HG03571 (cell line): Measurements from ENCODE around the gene TBXA2R.

Experiments
- ATAC-seq: cut with Tn5 transposase; IDR thresholded peaks from one replicate; pipeline ENCODE4 v1.9.1; 2021; ENCODE audit not compliant: unreplicated experiment

Gene TBXA2R

DNA sequence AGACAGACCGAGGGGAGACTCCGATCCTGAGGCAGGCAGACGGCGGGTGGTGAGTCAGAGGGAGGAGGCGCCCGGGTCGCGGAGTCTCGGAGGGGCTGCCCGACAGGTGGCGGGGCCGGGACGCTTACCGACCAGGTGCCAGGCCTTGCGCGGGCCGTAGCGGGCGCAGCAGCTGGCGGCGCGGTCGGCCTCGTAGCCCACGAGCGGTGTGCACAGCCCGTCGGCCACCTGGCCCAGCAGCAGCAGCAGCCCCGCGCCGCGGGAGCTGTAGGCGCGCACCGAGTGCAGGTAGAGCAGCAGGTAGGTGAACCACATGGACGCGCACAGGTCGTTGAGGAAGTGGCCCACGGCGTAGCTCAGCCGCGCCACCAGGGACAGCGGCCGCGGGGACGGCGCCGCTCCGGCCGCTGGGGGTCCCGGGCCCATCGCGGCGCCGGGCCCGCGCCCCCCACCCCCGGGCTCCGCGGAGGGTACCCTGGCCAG is 49.7 kb downstream of the TBXA2R start:
- no peak for ATAC-seq

- ATAC-seq, result no peak
These were observed 50.2 kb downstream of the TBXA2R start for GRCh38 chr19:3556423-3556977.

DNA sequence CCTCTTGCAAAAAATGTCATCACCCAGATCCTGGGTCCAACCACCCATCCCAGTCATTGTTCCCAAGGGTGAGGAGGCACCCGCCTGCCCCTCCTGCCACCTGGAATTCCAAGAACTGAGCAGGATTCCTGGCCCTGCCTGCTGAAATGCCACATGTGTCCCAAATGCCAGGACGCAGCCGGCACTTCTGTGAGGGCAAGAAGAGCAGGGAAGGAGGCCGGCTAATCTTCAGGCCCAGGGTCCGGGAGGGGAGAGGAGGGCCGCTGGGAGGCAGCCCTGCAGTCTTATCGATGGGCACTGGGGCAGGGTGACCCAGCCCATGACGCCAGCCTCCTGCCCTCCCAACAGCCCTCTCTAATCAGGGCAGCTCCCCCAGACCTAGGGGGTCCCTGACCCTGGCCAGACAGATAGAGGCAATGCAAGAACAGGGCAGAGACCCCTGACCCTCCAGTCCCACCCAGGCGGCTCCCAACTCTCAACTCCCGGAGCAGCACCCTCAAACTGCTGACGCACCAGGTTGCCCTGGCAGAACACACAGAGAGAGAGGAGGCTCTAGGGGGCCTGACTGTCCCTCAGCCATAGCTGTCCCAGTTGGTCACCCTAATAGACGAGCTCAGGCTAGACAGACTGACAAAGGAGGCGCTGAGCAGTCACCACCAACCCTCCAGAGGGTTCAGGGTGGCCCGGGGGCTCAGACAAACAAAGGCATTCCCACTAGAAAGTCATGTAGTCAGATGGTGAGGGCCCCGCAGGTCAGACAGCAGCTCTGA is 50.8 kb downstream of the TBXA2R start:
- no peak for ATAC-seq

DNA sequence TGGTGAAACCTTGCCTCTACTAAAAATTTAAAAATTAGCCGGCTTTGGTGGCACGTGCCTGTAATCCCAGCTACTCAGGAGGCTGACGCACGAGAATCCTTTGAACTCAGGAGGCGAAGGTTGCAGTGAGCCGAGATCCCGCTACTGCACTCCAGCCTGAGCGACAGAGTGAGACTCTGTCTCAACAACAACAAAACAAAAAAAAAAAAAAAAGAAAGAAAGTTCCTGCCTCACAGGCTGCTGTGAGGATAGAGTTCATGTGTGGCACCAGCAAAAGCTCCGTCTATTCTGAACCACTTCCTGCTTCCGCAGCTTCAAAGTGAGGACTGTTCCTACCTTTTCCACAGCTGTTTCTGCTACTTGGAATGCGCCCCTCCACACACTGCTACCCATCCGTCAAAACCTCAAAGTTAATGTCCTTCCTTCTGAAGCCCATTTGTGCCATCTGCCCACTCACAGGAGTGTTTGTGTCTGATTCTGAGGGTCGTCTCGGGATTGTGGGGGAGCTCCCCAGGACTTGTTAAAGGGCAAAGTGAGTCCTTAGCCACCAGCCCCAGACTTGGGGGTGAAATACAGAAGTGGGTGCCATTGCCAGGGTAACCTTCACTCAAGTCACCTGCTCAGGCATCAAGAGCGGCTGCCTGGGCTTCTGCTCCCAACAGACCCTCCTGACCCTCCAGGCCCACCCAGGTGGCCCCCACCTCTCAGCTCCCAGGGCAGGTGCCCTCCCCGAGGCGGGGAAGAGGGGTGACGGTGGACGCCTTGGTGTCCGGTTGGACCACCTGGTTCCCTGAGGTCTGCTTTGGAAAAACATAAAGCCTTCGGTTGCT is 52.2 kb downstream of the TBXA2R start:
- no peak for ATAC-seq

DNA sequence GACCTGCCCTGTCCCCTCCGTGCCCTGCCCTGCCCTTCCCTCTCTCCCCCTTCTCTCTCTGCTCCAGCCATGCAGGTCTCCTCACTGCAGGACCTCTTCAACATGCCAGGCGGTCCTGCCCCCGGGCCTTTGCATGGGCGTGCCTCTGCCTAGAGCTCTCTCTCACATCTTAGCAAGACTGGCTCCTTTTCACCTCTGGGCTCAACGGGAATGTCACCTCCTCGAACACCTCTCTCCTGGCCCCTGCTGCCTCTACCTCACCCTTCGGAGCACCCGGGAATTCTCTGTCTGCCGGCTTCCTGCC is 54.9 kb downstream of the TBXA2R start:
- ATAC-seq, result no peak

- ATAC-seq, result no peak
These were observed 55.5 kb downstream of the TBXA2R start for GRCh38 chr19:3550947-3551791.

- ATAC-seq, result no peak
These were observed 56.9 kb downstream of the TBXA2R start for GRCh38 chr19:3549816-3550215.

- no peak for ATAC-seq
These were observed 58.1 kb downstream of the TBXA2R start for GRCh38 chr19:3548606-3549005.

DNA sequence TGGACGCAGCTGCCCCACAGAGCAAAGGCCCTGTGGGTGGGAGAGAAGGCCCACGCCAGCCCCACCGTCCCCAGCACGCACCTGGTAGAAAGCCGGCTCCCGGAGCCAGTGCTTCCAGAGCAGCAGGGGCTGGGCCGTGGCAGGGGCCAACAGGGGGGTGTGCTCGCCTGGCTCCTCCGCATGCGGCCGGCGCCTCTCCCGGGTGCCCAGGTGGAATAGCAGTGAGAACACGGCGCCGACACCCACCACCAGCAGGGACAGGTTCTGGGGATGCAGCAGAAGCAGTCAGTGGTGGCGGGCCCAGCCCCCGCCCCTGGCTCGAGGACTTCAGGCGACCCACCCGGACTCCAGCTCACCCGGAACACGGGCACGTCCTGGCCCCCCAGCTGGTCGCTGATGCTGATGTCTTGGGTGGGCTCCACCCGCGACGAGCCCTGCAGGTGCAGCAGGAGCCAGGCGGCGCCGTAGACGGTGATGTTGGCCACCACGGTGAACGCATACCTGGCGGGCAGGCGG is 58.9 kb downstream of the TBXA2R start:
- no peak for ATAC-seq

GRCh38 chr19:3547301-3547731 is 59.4 kb downstream of the TBXA2R start:
- ATAC-seq, result no peak

DNA sequence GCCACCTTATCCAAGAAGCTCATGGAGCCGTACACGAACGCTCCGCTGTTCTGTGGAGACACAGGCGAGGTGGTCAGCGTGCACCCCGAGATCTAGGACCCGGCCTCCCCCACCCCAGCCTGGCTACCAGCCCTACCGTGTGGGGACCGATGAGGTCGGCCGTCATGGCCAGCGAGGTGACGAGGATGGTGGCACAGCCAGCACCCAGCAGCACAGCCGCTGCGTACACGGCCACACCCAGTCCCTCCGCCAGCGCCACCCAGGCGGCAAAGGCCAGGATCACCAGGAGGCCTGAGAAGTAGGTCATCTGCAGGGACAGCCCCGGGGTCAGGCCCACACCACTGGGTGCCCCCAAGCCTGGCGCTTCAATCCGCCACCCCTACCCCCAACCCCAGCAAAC is 60.6 kb downstream of the TBXA2R start:
- no peak for ATAC-seq

GRCh38 chr19:3545669-3546034 is 61.0 kb downstream of the TBXA2R start:
- no peak for ATAC-seq

DNA sequence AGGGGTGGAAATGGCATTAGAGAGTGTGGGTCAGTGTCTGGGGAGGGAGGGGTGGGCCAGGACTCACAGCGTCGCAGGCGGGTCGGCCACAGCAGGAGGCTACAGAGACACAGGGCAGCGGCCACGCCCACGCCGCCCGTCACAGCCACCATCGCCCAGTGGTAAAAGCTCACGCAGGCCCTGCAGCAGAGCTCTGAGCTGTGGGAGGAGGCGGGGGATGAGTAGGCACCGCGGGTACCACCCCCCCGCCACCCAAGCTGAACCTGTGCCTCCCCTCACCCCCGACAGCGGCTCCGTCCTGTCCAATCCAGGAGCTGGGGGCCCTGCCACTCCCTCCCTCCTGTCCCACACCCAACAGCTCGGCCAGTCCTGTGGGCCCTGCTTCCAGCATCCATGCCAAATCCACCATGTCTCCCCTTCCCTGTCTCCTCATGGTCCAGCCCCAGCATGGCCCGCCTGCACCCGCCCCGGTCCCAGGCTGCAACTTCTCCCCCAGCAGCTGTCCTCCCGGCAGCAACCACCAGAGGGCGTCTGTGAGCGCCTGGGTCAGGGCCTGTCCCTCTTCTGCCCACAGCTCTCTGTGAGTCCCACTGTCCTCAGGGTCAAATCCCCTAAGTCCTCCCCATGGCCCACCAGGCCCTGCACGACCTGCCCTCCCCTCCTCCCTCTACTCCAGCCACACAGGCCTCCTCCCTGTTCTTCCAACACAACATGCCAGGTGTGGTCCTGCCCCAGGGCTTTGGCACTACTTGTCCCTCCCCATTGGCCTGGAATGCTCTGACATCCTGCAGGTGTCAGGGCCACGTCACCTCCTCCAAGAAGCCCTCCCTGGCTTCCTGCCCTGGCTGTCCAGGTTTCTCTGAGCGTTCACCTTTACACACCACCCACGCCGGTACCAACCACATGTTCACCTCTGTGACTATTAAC is 61.7 kb downstream of the TBXA2R start:
- no peak for ATAC-seq
